DMS153 treated with DMSO at 0.1 percent for 48 hours (cell line): Measurements from ENCODE around the gene RFFL.

Experiments used
- DNase-seq: peaks from one replicate; lab custom pipeline; 2025; ENCODE audit not compliant: unreplicated experiment; lab: John Stamatoyannopoulos, UW

Gene RFFL

DNA sequence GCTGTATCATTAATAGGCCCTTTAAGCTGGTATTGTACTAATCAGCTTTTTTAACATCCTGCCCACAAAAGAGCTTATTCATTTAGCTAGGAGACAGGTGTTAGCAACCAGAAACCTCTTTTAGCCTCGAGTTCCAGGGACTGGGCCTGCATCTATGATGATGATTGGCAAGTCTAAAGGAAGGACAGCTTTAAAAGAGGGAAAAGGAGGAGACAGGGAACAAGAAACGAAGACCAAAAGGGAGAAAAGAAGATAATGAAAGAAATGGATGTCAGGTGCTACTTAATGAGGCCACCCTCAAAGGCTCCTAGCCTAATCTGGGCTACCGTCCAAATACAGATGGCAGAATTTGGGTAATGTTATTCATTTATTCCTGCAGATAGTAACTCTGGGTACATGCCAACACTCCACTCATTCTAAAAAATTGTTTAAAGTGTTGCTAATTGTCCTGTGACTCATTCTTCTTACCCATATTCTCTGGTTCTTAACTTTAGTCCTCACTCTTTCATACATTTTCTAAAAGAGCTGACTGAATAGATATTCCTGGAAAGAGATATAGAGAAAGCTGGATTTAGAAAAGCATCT is 18.7 kb upstream of the RFFL start:
- DNase-seq: peak; percentile 41

DNA sequence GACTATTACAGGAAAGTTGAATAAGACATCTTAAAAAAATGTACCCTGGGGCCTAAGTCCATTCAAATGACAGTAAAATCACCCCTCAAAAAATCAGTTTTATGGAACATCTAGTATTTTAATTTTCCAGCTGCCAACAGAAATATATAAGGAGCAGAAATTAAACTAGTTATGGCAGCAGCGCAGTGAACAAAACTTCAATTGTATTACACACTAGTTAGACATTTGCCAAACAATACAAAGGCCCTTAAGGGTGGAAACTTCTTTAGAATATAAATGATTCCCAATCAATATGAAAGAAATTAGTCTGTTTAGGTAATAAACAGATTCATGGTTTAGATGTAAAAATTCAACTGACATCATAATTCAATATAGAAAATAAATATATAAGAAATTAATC is 18.1 kb upstream of the RFFL start:
- DNase-seq: no peak

DNA sequence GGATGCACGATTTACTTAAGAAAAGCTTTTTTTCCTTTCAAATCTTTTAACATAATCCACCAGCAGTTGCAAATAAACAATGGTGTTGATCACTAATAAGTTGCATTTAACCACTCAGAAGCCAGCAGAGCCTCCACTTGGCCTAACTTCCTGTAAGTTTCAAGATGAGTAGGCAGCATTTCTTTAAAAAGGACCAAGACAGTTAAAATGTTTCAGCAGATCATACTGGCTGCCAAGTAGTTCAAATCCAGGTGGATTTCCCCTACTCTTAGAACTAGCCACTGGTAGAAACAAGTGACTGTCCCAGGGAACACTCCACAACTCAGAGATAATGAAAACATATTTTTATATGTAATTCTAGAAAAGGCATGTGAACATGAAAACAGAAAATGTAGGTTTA is 17.0 kb upstream of the RFFL start:
- DNase-seq: no peak

DNA sequence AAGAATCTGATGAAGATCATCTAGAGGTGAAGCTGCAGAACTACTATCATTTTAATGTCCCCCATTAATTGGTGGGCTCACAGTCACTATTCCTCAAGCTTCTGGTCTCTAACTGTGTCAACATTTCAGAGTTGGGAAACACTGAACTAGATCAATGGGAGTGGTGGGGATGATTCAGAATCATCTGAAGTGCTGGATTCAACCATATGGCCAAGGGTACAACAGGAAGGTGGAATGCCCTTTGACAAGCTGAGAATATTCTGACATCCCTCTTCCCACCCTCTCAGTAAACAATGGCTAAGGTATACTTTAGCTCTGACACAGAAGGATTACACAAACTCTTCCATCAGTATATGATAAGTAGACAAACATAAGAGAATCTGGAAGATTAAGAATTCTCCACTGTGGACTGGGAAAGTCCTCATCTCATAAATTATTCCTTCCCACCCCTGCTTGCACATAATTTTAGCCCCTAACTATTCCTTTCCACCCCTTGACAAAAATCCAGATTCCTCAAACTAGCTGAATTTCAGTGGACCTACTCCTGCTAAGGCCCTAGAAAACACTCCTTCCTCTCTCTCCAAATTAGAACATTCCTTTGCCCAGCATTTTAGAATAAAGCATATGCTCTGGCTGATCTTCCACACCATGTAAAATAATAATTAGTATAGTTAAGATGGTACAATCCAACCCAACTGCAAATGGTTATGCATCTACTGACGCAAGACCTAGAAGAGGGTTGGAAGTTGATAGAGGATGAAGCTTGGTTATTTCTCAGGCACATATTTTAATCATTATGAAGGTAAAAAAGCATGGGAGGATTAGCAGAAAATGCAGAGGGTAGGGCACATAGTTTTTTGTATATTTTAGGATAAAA is 16.3 kb upstream of the RFFL start:
- DNase-seq: no peak

DNA sequence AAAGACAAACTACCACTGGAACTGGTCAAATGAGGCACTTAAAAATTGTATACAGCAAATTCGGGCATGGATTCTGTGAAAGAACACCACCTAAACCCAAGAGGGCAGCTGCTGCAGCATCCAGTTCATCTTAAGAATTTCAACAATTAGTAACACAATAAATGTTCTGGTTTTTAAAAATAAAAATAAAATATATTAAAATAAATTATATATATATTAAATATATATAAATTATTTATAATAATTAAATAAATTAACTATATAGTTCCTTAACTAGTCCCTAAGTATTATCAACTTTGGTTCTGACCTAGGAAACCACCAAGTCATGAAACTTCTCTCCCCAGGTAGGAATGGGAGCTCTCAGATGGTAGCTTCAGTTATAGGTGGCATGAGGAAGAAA is 13.4 kb upstream of the RFFL start:
- no peak for DNase-seq

DNA sequence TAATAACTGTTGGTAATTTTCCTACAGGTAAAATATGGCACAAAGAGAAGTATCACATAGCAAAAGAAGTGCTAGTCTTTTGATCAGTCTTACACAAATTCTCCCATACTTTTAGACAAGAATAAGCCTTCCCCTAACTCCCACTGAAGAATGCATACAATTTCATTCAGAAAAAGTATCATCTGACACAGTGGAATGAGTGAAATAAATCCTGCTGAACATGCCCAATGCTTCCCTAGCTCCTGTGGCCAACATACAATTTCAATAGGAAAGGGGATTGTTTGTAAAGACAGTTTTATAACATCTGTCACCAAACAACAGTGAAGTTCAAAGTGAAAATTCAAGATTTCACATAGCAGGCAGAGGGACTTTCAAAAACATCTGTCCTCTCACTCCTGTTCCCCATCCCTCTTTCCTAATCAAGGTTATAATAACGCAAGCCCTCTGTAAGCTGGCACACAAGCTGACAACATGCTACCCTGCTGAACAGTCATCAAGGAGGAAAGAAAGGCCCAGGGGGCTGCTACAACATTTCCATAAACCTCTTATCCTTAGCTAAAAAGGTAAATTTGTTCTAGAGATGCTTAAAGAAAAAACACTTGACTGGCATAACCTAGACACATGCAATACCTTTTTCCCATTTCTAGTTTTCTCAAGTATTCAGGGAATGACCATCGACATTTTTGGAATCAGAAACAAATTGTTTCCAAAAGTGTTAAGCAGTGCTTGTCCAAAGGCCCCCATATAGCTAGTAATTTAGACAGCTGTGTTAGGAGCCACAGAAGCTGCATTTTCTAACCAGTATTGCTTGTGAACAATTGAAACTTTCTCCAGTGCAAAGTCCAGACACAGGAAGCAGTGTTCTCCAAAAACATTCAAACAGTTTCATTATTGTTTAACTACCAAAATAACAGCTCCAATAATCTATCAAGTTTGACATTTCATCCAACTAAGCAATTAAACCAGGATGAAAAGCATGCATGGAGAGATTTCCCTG is 11.5 kb upstream of the RFFL start:
- no peak for DNase-seq

DNA sequence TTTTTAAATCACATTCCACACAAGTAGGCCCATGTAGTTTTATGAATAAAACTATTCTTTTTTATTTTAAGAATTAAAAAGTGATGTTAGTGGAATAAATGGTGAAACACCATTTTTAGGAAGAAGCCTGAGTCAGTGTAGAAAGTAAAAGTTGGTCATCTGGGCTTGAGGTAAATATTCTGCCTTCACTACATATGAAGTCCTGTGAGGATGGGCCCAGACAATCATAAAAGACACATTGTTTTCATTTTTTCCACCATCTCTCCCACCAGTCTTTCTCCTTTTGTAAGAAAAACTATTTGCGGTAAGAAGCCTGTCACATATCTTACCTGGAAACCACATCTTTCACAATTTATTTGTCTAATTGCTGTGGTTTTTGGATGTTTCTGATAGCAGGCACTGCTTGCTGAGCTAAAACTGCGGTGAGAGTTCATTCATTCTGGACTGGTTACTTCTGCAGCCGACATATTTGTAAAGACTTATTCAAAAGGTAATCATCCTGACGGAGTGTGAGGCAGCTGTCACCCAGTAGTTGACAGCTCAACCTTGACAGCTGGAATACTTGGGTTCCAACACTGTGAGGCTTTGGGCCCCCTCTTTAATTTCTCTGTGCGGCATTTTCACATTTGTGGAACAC is 10.6 kb upstream of the RFFL start:
- no peak for DNase-seq

DNA sequence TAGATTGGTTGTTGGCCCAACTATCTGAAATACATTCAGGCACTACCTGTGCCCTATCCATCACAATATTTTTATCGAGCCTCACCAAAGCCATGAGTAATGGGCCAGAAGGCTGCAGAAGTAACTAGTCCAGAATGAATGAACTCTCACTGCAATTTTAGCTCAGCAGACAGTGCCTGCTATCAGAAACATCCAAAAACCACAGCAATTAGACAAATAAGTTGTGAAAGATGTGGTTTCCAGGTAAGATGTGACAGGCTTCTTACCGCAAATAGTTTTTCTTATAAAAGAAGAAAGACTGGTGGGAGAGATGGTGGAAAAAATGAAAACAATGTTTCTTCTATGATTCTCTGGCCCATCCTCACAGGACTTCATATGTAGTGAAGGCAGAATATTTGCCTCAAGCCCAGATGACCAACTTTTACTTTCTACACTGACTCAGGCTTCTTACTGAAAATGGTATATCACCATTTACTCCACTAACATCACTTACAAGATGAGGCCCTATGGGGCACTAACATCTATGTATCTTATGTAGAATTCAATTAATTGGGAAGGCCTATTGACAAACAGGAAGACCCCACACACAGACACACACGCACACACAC is 9.8 kb upstream of the RFFL start:
- no peak for DNase-seq

DNA sequence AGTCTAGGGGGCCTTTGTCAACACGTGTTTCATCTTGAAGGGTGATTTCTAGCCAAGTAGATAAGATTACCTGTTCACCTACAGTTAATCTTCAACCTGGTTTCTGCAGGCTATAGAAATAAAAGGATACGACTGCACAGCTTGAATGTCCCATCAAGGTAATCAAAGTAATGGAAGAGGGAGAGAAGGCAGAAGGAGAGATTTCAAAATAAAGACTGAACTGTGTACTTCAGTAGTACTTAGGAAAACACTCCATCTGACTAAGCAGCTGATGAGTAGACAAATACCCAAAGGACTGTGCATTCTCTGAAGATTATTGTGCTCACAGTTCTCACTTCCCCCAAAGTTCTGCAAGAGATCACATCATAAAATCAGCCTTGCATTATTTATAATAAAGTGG is 5.8 kb upstream of the RFFL start:
- DNase-seq: no peak

DNA sequence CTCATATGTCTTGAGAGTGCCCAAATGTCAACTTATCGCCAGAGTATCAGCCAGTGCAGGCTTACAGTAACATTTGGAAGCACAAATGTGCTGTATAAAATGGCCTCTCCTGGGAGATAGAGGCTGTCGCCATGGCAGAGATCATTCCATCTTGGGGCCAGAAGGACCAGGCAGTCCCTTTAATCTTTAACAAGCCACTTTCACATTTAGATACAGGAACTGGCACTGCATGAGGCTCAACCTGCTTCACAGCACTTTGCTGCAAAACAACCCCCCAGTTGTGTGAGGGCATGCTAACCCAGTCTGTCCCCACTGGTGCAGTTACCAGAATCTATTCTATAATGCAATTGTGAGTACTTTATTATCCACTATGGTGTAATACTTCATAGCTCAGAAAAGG is 4.7 kb upstream of the RFFL start:
- no peak for DNase-seq

DNA sequence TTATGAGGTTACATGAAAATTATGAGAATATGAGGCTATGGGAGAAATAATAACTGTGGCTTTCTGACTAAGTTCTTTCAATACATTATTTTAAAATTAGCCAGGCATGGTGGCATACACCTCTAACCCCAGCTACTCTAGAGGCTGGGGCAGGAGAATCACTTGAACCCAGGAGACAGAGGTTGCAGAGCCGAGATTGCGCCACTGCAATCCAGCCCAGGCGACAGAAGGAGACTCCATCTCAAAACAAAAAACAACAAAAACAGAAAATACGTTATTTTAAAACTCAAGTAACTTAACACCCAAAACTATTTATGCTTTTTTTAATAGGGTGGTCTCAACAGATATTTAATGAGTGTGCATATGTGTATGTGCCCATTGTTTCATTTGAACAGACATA is 2.4 kb upstream of the RFFL start:
- no peak for DNase-seq

DNA sequence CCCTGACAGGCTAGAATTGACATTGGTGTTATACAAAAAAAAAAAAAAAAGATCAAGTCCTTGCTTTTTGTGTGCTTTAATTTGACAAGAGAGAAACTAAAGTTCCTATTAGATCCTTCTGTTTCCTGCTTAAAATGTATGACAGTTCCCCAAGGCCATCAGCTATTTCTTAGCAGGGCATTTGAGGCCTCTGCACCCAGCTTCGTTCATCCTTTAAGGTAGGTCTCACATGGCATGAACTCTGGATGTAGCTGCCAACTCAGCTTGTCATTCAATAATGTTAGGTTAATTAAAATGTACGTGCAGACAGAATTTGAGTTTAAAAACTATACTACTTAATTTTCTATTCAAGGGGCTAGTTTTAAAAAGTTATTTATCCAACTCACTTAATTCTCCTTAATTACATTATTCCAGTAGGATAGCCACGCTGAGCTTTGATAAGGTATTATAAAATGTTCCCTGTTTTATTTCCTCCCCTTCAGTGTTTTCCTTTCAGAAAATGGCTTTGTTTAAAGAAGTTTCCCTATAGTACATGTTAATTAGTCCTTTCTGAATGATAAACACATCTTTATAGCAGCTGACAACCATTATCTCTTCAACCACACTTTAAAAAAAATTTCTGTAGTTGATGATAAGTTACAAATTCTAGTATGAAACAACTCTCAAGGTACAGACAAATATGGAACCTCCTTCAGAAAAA is 1.2 kb upstream of the RFFL start:
- DNase-seq: no peak

DNA sequence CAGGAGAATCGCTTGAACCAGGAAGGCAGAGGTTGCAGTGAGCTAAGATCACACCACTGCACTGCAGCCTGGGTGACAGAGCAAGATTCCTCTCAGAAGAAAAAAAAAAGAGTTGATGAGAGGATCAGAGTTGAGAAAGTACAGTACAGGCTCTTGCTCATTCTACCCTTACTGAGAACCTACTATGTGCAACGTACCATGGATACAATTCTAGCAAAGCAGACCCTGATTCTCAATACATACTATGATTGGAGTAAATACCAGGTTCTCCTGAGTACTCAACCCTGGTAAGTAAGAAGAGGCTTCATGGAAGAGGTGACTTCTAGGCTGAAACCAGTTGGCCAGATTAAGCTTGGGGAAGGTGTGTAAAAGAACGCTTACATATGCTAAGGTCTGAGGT is 1.2 kb downstream of the RFFL start:
- no peak for DNase-seq

DNA sequence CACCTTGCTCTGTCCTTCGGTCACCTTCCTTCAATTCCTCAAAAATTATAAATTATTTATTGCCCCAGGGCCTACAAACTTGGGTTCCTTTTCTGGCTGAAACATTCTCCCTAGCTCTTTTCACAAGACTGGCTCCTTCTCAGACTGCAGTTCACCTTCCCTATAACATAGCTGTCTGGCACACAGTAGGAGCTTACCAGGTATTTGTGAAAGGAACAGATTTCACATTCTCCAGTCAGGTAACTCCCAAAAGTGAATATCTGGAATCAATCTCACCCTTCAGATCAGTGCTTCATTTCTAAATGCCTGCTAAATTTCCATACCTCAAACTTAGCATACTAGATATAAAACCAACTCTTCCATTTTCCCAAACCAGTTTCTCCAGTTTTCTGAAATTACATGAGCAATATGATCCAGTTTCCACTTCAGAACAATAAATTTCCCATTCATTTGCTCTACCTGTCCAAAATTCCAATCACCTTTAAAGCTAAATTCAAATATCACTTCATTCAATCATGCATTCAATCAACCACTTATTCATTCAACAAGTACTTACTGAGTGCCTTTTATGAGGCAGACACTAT is 6.1 kb downstream of the RFFL start:
- DNase-seq: no peak

DNA sequence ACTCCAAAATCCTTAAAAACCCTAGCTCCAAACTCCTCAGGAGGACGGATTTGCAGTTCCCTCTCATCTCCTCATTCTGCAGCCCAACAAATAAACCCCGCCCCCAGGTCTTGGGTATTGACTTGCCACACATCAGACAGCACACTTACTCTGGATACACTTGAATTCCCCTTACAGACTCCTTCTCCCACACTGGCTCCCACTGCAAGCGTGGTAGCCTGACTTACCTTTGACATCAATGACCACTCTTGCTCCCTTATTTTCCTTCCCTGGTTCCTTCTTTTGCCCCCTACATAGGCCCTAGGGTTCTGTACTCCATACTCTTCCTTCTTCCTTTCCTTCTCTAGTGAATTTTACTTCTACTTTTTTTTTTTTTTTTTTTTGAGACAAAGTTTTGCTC is 7.5 kb downstream of the RFFL start:
- no peak for DNase-seq

DNA sequence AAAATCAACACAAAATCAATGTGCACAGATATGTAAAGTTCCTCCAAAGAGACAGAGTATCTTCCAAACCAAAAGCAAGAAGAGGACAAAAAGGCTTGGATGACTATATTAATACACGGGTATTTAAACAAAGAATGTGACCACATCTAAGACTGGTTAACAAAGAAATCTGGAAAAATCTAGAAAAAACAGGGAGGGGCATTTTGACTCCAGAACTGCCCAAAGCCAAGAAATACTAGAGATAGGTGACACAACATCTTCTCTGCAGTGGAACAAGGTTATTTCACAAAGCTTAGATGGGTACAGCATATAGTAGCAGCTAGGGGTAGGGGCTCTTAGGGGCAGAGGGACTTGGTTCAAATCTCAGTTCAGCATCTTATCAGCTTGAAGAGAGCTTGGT is 10.3 kb downstream of the RFFL start:
- DNase-seq: no peak

DNA sequence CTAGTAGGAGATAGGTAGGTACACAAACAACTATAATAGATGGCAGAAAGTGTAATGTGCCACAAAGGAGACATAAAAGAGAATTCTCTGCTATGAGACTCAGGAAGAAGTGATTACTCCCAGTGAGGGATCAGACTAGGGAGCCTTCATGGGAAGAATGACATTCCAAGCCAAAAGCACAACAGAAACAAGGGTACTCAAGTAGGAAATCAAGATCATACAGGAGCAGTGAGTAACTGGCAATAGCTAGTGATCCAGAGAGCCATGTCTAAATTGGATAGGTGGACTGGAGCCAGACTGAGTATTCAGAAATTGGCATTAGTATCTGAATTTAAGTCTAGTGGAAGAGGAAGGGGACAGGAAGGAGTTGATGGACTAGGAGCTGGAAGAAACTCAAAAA is 10.7 kb downstream of the RFFL start:
- no peak for DNase-seq

DNA sequence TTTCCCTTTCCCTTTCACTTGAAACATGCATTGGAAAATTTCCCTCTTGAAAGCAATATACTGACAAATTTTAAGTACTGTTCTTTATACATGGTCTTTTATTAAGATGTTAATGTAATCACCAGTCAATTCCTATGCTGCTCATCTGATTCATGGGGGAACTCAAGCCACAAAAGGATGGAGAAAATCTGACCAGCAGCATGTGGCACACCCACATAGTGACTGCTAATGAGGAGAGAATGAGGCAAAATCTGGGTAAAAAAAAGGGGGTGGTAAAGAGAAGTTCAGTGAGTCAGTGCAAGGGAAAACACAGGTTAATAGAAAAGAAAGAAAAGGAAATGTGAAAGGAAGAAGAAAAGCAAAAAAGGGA is 11.3 kb downstream of the RFFL start:
- no peak for DNase-seq

DNA sequence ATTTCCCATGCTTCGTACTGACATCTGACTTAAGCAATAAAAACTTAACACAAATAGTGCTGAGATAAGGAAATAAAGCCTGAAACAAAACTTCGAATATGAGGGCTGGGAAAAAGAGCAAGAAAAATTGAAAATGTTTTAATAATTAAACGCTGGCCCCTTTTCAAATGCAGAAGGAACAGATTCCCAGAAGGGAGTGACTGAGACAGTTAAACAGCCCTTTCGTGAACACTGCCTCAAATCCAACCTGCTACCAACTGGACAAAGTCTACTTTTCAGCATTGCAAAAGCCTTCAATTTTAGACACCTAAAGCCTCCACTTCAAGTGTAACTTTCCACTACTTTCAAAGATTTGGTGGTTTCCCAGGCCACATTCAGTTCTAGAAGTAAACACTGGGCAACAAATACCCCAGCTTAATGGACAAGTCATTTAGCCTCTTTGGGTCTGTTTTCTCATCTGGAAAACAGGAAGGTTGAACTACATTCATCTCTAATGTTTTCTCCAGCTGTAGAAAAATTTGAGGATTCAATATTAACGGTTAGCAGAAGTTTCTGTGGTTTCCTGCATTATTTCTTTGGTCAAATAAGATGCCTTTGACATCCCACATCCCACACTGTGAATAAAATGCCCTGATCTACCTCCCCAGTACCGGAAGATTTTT is 11.8 kb downstream of the RFFL start:
- no peak for DNase-seq
